Smooth muscle cell (in vitro differentiated cells): ENCODE results near the gene NINJ1. TPM values are rescaled to one million over a fixed set of nuclear protein-coding genes. Genes with fewer than 3 reads are reported as not detected.

Experiments used
- DNase-seq: peaks from one replicate; lab custom pipeline; 2025; ENCODE audit not compliant: unreplicated experiment; lab: John Stamatoyannopoulos, UW
- H2AFZ ChIP-seq: fragments of 200-600 bp; sonication (generic); 2 replicates; pipeline ENCODE4 v1.6.0; 2016; ENCODE audit warnings: antibody characterized with exemption, low read depth, mild to moderate bottlenecking
- H3F3A ChIP-seq: fragments of 200-600 bp; sonication (generic); 2 replicates; pipeline ENCODE4 v1.6.0; 2017; ENCODE audit warnings: antibody characterized with exemption, low read depth
- H3K27ac ChIP-seq: fragments of 200-600 bp; sonication (generic); 2 replicates; pipeline ENCODE4 v1.5.1; 2016; ENCODE audit warnings: low read depth, mild to moderate bottlenecking
- H3K27me3 ChIP-seq: fragments of 200-600 bp; sonication (generic); 2 replicates; pipeline ENCODE4 v1.6.1; 2016; ENCODE audit warnings: low read depth, mild to moderate bottlenecking
- H3K36me3 ChIP-seq: fragments of 200-600 bp; sonication (generic); 2 replicates; pipeline ENCODE4 v1.5.1; 2016; ENCODE audit warnings: low read depth
- H3K4me1 ChIP-seq: fragments of 200-600 bp; sonication (generic); 2 replicates; pipeline ENCODE4 v1.5.1; 2016; ENCODE audit warnings: low read depth
- H3K4me2 ChIP-seq: fragments of 200-600 bp; sonication (generic); 2 replicates; pipeline ENCODE4 v1.6.0; 2016; ENCODE audit warnings: mild to moderate bottlenecking
- H3K4me3 ChIP-seq: fragments of 200-600 bp; sonication (generic); 2 replicates; pipeline ENCODE4 v1.5.1; 2016; ENCODE audit warnings: mild to moderate bottlenecking
- H3K79me2 ChIP-seq: fragments of 200-600 bp; sonication (generic); 2 replicates; pipeline ENCODE4 v1.6.0; 2016; ENCODE audit warnings: low read depth, mild to moderate bottlenecking
- H3K9ac ChIP-seq: fragments of 200-600 bp; sonication (generic); 2 replicates; pipeline ENCODE4 v1.6.0; 2016; ENCODE audit warnings: low read depth
- H3K9me3 ChIP-seq: fragments of 200-600 bp; sonication (generic); replicated peaks from 2 replicates; pipeline ENCODE4 v1.5.1; 2016; ENCODE audit warnings: low read depth
- H4K20me1 ChIP-seq: fragments of 200-600 bp; sonication (generic); 2 replicates; pipeline ENCODE4 v1.6.0; 2016; ENCODE audit warnings: low read depth
- WGBS: methylation state at CpG from one replicate; pipeline ENCODE4 v1.1.7; 2016; ENCODE audit warnings: low lambda C conversion rate; 5-methylcytosine and 5-hydroxymethylcytosine counted together
- polyA plus RNA-seq: library from polyadenylated mRNA; unstranded; fragments of >200 nt; fragmentation: Nextera tagmentation; extraction: Ambion mirVana; gene quantifications from 2 replicates; pipeline ENCODE4 v1.2.1, GENCODE V29; 2016
- total RNA-seq: library from RNA; depleted of rRNA; stranded (reverse); fragments of >200 nt; gene quantifications from 2 replicates; pipeline ENCODE4 v1.2.3, GENCODE V29; 2014
- TF ChIP-seq, protein P1 (sequence below): fragments of 200-600 bp; sonication (generic); IDR thresholded peaks from 2 replicates; pipeline ENCODE4 v1.5.1; 2017; ENCODE audit warnings: borderline replicate concordance, mild to moderate bottlenecking, antibody characterized with exemption; ENCODE audit not compliant: insufficient read depth, poor library complexity, severe bottlenecking

The NINJ1 gene
- total and polyA plus RNA-seq, 2 experiments from 2014 or later: 34.3 to 53.7 TPM

DNA sequence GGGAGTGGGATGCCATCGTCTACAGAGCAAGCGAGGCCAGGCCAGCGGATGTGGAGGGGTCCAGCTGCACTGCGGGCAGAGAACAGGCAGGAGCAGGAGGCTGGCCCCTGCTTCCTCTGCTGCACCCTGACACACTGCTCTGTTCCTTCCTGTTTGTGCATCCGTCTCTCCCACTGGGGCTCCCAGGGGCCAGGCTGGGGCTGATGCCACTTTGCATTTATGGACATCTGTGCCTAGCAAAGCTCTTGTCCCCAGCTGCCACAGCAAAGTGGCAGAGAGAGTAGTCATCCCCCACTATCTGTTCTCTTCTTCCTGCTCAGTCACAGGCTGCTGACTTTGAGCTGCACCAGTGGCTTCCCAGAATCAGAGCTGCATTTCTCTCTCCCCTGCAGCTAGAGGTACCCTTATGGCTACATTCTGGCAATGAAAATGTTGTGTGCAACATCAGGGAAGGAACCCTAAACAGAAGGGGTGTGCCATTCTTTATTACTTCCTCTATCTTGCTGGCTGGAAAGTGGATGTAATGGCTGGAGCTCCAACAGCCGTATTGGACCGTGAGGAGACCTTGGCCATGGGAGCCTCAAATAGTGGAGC lies 4.2 kb upstream of the NINJ1 start:
- H3K9ac ChIP-seq: no peak overlapping the region

DNA sequence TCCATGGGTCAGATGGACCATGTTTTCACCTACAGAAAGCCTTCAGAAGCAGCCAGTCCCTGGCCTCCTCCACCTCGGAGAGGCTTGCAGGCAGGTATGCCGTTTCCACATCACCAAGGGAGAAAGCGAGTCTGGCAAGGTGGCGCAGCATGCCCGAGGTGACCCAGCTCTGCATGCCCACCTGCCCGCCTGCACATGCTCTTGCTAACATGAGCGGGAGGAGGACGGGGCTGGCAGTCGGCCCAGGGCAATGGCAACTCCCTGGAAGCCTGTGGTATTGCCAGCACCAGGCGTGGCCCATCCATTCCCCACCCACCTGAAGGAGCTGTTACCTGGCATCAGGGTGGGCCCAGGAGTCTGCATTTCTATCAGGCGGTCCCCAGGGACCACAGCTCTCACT lies 3.3 kb upstream of the NINJ1 start:
- peaks cover 5% of the 10 kb centered on the region for H3F3A ChIP-seq
- H3K4me3 ChIP-seq: no peak overlapping the region
- no peaks in the 10 kb centered on the region for H3K27me3 ChIP-seq
- peaks cover 8% of the 10 kb centered on the region for H3K4me1 ChIP-seq
- H3K27ac ChIP-seq: no peak overlapping the region
- no peak overlapping the region for H3K9ac ChIP-seq
- TF ChIP-seq, protein P1, sequence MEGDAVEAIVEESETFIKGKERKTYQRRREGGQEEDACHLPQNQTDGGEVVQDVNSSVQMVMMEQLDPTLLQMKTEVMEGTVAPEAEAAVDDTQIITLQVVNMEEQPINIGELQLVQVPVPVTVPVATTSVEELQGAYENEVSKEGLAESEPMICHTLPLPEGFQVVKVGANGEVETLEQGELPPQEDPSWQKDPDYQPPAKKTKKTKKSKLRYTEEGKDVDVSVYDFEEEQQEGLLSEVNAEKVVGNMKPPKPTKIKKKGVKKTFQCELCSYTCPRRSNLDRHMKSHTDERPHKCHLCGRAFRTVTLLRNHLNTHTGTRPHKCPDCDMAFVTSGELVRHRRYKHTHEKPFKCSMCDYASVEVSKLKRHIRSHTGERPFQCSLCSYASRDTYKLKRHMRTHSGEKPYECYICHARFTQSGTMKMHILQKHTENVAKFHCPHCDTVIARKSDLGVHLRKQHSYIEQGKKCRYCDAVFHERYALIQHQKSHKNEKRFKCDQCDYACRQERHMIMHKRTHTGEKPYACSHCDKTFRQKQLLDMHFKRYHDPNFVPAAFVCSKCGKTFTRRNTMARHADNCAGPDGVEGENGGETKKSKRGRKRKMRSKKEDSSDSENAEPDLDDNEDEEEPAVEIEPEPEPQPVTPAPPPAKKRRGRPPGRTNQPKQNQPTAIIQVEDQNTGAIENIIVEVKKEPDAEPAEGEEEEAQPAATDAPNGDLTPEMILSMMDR: no peak
- H4K20me1 ChIP-seq: no peaks in the 10 kb centered on the region
- DNase-seq: no peak
- no peaks in the 10 kb centered on the region for H3K9me3 ChIP-seq
- H3K4me2 ChIP-seq: no peak overlapping the region
- H3K79me2 ChIP-seq: peaks cover 5% of the 10 kb centered on the region
- WGBS: 92% methylated on average over 11 of the region's 11 CpGs
- H2AFZ ChIP-seq: no peak overlapping the region
- H3K36me3 ChIP-seq: no peaks in the 10 kb centered on the region

More for the DNA sequence above, 4.2 kb upstream of the NINJ1 start:
- Histone ChIP-seq H3K9me3 (no peaks in the 10 kb centered on the region), H2AFZ (no peak overlapping the region), H3K4me3 (no peak overlapping the region), H3K27me3 (no peaks in the 10 kb centered on the region), H4K20me1 (no peaks in the 10 kb centered on the region), H3K27ac (no peak overlapping the region), H3K79me2 (no peaks in the 10 kb centered on the region), H3K4me1 (peaks cover 3% of the 10 kb centered on the region), H3K4me2 (no peak overlapping the region), H3F3A (no peaks in the 10 kb centered on the region), H3K36me3 (no peaks in the 10 kb centered on the region)
- TF ChIP-seq, protein P1: no peak
- no peak for DNase-seq
- WGBS: 78% methylated on average over 7 of the region's 7 CpGs

DNA sequence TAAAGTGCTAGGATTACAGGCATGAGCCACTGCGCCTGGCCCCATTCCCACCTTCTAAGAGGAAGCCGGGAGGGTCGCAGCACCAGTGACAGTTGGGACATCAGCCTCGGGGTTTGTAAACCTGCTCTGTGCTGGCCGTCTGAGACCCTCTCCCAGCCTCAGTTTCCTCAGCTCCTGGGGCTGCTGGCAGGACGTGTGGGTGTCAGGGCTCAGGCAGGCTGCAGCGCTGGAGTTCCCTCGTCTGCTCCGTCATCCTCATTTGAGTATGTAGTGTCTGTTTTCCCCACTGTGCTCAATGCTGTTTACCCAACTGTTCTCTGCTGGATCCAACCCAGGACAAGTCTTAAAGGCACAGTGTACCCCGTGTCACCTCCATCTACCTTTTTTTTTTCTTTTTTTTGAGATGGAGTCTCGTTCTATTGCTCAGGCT lies 2.0 kb upstream of the NINJ1 start:
- TF ChIP-seq, protein P1: no peak
- Histone ChIP-seq H4K20me1 (no peaks in the 10 kb centered on the region), H3K9ac (no peak overlapping the region), H3K27ac (no peak overlapping the region), H3K27me3 (no peaks in the 10 kb centered on the region), H3K4me3 (no peak overlapping the region), H3K9me3 (no peaks in the 10 kb centered on the region), H3K79me2 (peaks cover 19% of the 10 kb centered on the region), H2AFZ (no peak overlapping the region), H3K4me2 (no peak overlapping the region), H3K36me3 (no peaks in the 10 kb centered on the region), H3F3A (peaks cover 5% of the 10 kb centered on the region), H3K4me1 (peaks cover 8% of the 10 kb centered on the region)
- no peak for DNase-seq
- WGBS: 72% methylated on average over 11 of the region's 11 CpGs
